ENCODE data around the gene WDFY2.

WDFY2 gene

GRCh38 chr13:51805313-51805712 is 221.1 kb downstream of the WDFY2 start:
- Histone ChIP-seq H3K9ac (ENCODE audit: insufficient read length) (peak overlapping the region; percentile 96), H3K36me3 (ENCODE audit: insufficient read depth, low read length) (no peaks in the 10 kb centered on the region), H3K27ac (peak overlapping the region; percentile 95), H3K9me3 (ENCODE audit: low read depth, low read length) (no peaks in the 10 kb centered on the region), H3K4me3 (peak overlapping the region; percentile 83)
- DNase-seq (ENCODE audit: low read depth, low spot score) = no peak
- TF ChIP-seq EZH2 (IDR thresholded peaks at IDR 0.05) (no peak), FOXP2 (optimal IDR thresholded peaks at IDR 0.05; ENCODE audit: control extremely low read depth, extremely low read length, insufficient read depth) (no peak)

- TF ChIP-seq EZH2 (IDR thresholded peaks at IDR 0.05) = no peak
- TF ChIP-seq FOXP2 (optimal IDR thresholded peaks at IDR 0.05; ENCODE audit: control extremely low read depth, extremely low read length, insufficient read depth) = no peak
- no peak for TF ChIP-seq POLR2AphosphoS5 (IDR thresholded peaks at IDR 0.05; ENCODE audit: borderline replicate concordance, low read depth, low read length)
- H3K27ac ChIP-seq = no peak overlapping the region
- DNase-seq (ENCODE audit: low read depth, low spot score) = no peak
- H3K9ac ChIP-seq (ENCODE audit: insufficient read length) = no peak overlapping the region
- no peaks in the 10 kb centered on the region for H3K36me3 ChIP-seq (ENCODE audit: insufficient read depth, low read length)
- H3K4me3 ChIP-seq = no peak overlapping the region
- H3K9me3 ChIP-seq (ENCODE audit: low read depth, low read length) = no peaks in the 10 kb centered on the region
These were observed 221.7 kb downstream of the WDFY2 start for GRCh38 chr13:51805925-51806324.

GRCh38 chr13:51806566-51806965 is 222.3 kb downstream of the WDFY2 start:
- no peak overlapping the region for H3K4me3 ChIP-seq
- H3K27ac ChIP-seq = no peak overlapping the region
- no peaks in the 10 kb centered on the region for H3K36me3 ChIP-seq (ENCODE audit: insufficient read depth, low read length)
- H3K9ac ChIP-seq (ENCODE audit: insufficient read length) = no peak overlapping the region
- TF ChIP-seq EZH2 (IDR thresholded peaks at IDR 0.05) (no peak), POLR2AphosphoS5 (IDR thresholded peaks at IDR 0.05; ENCODE audit: borderline replicate concordance, low read depth, low read length) (no peak), FOXP2 (optimal IDR thresholded peaks at IDR 0.05; ENCODE audit: control extremely low read depth, extremely low read length, insufficient read depth) (no peak)
- no peaks in the 10 kb centered on the region for H3K9me3 ChIP-seq (ENCODE audit: low read depth, low read length)
- no peak for DNase-seq (ENCODE audit: low read depth, low spot score)

- TF ChIP-seq EZH2 (IDR thresholded peaks at IDR 0.05) (no peak), FOXP2 (optimal IDR thresholded peaks at IDR 0.05; ENCODE audit: control extremely low read depth, extremely low read length, insufficient read depth) (no peak), POLR2AphosphoS5 (IDR thresholded peaks at IDR 0.05; ENCODE audit: borderline replicate concordance, low read depth, low read length) (no peak)
- H3K27ac ChIP-seq = no peak overlapping the region
- no peaks in the 10 kb centered on the region for H3K36me3 ChIP-seq (ENCODE audit: insufficient read depth, low read length)
- H3K9ac ChIP-seq (ENCODE audit: insufficient read length) = no peak overlapping the region
- no peak overlapping the region for H3K4me3 ChIP-seq
- no peak for DNase-seq (ENCODE audit: low read depth, low spot score)
- H3K9me3 ChIP-seq (ENCODE audit: low read depth, low read length) = no peaks in the 10 kb centered on the region
These were observed 222.8 kb downstream of the WDFY2 start for GRCh38 chr13:51807041-51807440.

GRCh38 chr13:51808811-51809210 is 224.5 kb downstream of the WDFY2 start:
- TF ChIP-seq POLR2AphosphoS5 (IDR thresholded peaks at IDR 0.05; ENCODE audit: borderline replicate concordance, low read depth, low read length) (no peak), EZH2 (IDR thresholded peaks at IDR 0.05) (no peak), FOXP2 (optimal IDR thresholded peaks at IDR 0.05; ENCODE audit: control extremely low read depth, extremely low read length, insufficient read depth) (no peak)
- Histone ChIP-seq H3K9me3 (ENCODE audit: low read depth, low read length) (no peaks in the 10 kb centered on the region), H3K9ac (ENCODE audit: insufficient read length) (no peak overlapping the region), H3K36me3 (ENCODE audit: insufficient read depth, low read length) (no peaks in the 10 kb centered on the region), H3K27ac (no peak overlapping the region), H3K4me3 (no peak overlapping the region)
- no peak for DNase-seq (ENCODE audit: low read depth, low spot score)

- Histone ChIP-seq H3K4me3 (no peak overlapping the region), H3K36me3 (ENCODE audit: insufficient read depth, low read length) (no peaks in the 10 kb centered on the region), H3K9me3 (ENCODE audit: low read depth, low read length) (no peaks in the 10 kb centered on the region), H3K9ac (ENCODE audit: insufficient read length) (no peak overlapping the region), H3K27ac (no peak overlapping the region)
- DNase-seq (ENCODE audit: low read depth, low spot score) = no peak
- TF ChIP-seq EZH2 (IDR thresholded peaks at IDR 0.05) (no peak), POLR2AphosphoS5 (IDR thresholded peaks at IDR 0.05; ENCODE audit: borderline replicate concordance, low read depth, low read length) (no peak), FOXP2 (optimal IDR thresholded peaks at IDR 0.05; ENCODE audit: control extremely low read depth, extremely low read length, insufficient read depth) (no peak)
These were observed 226.8 kb downstream of the WDFY2 start for GRCh38 chr13:51811046-51811445.

GRCh38 chr13:51811920-51812451 is 227.7 kb downstream of the WDFY2 start:
- no peaks in the 10 kb centered on the region for H3K36me3 ChIP-seq (ENCODE audit: insufficient read depth, low read length)
- no peak for DNase-seq (ENCODE audit: low read depth, low spot score)
- no peak overlapping the region for H3K27ac ChIP-seq
- TF ChIP-seq POLR2AphosphoS5 (IDR thresholded peaks at IDR 0.05; ENCODE audit: borderline replicate concordance, low read depth, low read length) (no peak), FOXP2 (optimal IDR thresholded peaks at IDR 0.05; ENCODE audit: control extremely low read depth, extremely low read length, insufficient read depth) (no peak), EZH2 (IDR thresholded peaks at IDR 0.05) (no peak)
- H3K9ac ChIP-seq (ENCODE audit: insufficient read length) = no peak overlapping the region
- H3K9me3 ChIP-seq (ENCODE audit: low read depth, low read length) = no peaks in the 10 kb centered on the region
- H3K4me3 ChIP-seq = no peak overlapping the region

- no peak for DNase-seq (ENCODE audit: low read depth, low spot score)
- H3K36me3 ChIP-seq (ENCODE audit: insufficient read depth, low read length) = no peaks in the 10 kb centered on the region
- no peak overlapping the region for H3K4me3 ChIP-seq
- H3K9ac ChIP-seq (ENCODE audit: insufficient read length) = no peak overlapping the region
- H3K27ac ChIP-seq = no peak overlapping the region
- TF ChIP-seq FOXP2 (optimal IDR thresholded peaks at IDR 0.05; ENCODE audit: control extremely low read depth, extremely low read length, insufficient read depth) (no peak), POLR2AphosphoS5 (IDR thresholded peaks at IDR 0.05; ENCODE audit: borderline replicate concordance, low read depth, low read length) (no peak), EZH2 (IDR thresholded peaks at IDR 0.05) (no peak)
- H3K9me3 ChIP-seq (ENCODE audit: low read depth, low read length) = no peaks in the 10 kb centered on the region
These were observed 229.8 kb downstream of the WDFY2 start for GRCh38 chr13:51814071-51814470.
